GM04504 (cell line): ENCODE results near the gene TXNDC17.
"Not testable (repeated sequence)": the region's sequence is repeated elsewhere in the genome, so short reads cannot be mapped to it uniquely, and the experiment has no call there.

Experiments used
- DNase-seq: peaks from one replicate; pipeline ENCODE4 v3.0.0-alpha.2; 2012; ENCODE audit warnings: low read depth

The TXNDC17 gene

DNA sequence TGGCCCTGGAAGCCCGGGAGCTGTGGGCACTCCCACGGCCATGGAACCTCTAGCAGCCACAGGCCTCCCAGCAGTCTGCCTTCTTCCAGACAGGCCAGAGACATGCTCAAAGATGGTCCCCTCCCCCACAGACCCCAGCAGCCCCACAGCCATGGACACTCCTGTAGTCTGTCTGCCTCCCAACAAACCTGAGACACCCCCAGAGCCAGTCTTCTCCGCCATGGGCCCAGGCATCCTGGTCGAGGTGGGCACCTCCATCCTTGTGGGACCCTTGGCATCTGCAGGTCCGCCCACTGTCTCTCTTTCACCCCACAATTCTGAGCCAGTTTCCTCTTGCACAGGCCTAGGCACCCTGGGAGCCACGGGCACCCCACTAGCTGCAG lies 3.4 kb upstream of the TXNDC17 start:
- no peak for DNase-seq

- DNase-seq, result no peak
Measured at GRCh38 chr17:6638046-6638908, 2.6 kb upstream of the TXNDC17 start.

DNA sequence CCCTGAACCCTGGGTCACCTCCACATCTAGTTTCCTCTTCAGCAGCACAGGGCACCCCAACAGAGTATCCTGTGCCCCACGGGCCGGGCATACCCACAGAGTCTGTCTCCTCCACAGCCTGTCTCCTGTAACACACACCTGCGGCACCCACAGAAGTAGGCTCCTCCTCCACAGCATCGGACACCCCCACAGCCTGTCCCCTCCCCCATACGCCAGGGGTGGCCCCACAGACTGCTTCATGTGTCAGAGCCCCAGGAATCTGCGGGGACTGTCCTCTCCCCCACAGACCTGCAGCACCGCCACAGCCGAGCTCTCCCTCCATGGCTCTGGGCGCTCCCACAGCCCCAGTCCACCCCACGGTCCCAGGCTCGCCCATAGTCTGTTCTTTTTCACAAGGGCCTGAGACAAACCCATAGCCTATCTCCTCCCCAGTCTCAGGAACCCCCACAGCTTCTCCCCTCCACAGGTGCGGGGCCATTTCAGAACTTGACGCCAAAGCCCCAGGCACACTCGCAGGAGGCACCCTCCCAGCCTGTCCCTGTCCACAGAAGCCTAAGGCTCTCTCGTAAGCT lies 1.8 kb upstream of the TXNDC17 start:
- no peak for DNase-seq

DNA sequence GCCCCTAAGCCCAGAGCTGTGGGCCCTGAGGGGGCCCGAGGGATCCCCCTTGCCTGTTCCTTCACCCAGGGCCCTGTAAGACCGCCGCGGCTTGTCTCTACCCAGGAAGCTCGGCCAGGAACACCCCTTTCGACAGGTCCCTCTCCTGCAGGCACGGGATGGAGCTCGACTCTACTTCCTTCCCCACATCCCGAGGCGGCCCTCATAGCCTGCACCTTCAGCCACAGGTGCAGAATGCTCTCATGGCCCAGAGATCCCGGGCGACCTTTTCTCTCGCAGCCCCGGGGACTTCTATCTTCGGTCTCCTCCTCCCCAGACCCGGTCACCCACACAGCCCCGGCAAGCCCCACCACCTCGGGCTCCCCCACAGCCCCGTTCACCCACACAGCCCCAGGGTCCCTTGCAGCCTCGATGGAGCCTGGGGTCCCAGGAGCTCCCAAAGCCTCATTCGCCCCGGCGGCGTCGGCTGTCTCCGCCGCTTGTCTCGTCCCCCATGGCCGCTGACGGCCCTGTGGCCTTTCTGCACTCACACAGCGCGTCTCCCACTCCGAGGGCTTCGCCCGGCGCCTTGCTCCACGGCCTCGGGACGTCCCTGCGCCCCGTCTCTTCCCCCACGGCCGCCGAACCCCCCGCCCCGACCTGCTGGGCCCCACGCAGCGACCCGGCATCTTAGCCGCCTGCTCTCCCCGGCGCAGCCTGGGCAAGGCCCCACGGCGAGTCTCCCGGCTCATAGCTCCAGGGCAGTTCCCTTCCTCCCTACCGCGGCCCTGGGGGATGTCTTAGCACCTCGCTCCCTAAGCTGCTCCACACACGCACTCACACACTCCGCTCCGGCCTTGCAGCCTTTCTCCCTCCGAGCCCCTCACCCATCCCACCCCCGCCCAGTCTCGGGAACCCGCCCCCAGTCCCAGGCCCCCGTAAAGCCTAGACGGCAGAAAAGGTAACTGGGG lies 999 bp upstream of the TXNDC17 start:
- DNase-seq, result no peak

GRCh38 chr17:6641247-6641863 lies 495 bp downstream of the TXNDC17 start:
- DNase-seq, result no peak

- DNase-seq, result no peak
Measured at GRCh38 chr17:6642592-6642991, 1.7 kb downstream of the TXNDC17 start.

DNA sequence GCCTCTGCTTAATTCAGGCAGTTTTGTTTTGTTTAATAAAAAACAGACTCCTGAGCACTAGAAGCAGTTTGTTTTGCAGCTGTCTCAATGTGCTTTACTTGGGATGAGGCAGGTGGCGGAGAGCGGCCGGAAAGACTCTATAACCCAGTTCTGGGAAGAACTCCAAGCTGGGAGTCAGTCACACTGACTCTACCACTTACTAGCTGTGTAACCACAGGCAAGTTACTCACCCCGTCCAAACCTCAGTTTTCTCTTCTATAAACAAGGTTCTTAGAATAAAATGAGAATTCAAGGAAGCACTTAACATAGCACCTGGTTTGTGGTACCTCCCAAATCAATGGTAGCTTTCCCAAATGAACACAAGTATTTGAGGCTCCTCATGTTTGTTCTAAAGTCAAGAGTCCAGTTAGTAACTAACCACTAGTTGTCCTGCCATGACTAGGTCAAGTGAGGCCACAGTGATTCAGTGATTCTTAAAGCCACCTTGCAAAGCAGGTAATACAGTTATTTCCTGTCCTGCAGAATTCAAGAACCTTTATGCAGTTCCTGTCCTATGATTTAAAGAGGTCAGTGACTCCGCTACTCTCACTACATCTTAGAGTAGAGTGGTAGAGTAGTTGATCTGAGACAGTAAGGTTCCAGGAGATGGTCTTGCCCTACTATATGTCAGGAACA lies 2.7 kb downstream of the TXNDC17 start:
- DNase-seq, result no peak

DNA sequence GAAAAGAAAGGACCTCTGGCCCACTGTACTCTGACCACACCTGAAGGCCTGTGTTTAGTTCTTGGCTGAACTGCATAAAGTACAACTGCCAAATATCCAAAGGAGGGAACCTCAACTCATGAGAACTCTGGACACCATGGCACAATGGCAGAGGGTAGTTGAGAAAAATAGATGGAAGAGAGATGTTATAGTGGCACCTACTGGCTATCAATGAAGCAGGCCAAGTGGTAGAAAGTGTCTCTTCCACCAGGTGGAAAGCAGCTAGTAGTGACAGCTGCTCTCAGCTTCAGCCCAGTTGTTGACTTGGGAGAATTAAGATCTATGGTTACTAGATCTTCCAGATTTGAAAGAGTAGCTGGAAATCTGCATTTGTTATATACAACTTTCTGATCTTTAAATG lies 7.3 kb downstream of the TXNDC17 start:
- DNase-seq, result no peak

GRCh38 chr17:6651354-6651918 lies 10.6 kb downstream of the TXNDC17 start, which contains the start of the genes C17orf100 and MED31:
Gene C17orf100, plus strand, starts transcription at chr17:6651762. Its CDS starts 152 bp downstream, at chr17:6651914.
Gene MED31, minus strand, starts transcription at chr17:6651605. Its CDS starts 77 bp downstream, at chr17:6651528.
- DNase-seq, result peak; percentile 83

- no peak for DNase-seq
Measured at GRCh38 chr17:6651919-6652452, 11.1 kb downstream of the TXNDC17 start.

DNA sequence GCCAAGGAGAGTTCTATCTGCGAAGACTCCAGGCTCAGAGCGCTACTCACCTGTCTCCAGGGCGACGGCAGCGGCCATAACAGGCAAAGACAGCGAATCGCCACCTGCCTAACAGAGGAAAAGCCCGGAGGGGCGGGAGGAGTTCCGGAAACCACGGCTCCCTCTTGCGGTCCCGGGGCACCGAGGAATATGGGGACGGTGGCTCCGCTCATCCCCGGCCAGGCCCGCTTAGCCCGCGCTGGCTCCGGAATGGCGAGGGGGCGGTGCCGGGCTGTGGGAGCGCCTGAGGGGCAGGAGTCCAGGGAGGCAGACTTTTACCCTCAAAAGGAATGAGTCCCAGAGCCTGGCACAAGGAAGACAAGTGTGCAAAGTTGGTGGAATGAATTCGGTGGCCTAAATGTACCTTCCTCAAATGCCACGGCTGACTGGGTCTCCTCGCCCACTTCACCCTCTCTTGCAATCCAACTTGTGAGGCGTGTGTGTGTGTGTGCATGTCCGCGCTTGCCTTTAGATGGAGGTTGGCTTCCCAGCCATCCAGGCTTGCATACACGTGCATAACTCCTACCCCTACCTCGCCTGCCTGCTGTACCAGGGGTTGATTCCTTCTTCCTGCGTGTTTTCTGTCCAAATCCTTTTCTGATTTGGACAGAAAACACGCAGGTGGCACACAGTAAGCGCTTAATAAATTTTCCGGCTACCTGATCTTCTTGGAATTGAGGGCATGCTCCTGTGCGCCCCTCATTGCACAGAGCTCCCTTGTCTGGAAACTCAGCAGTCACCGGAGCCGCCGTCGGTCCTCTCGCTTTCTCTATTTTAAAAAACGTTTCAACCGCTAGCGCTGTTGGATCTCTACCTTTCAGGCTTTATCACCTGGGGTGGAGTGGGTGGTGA lies 14.2 kb downstream of the TXNDC17 start:
- no peak for DNase-seq

DNA sequence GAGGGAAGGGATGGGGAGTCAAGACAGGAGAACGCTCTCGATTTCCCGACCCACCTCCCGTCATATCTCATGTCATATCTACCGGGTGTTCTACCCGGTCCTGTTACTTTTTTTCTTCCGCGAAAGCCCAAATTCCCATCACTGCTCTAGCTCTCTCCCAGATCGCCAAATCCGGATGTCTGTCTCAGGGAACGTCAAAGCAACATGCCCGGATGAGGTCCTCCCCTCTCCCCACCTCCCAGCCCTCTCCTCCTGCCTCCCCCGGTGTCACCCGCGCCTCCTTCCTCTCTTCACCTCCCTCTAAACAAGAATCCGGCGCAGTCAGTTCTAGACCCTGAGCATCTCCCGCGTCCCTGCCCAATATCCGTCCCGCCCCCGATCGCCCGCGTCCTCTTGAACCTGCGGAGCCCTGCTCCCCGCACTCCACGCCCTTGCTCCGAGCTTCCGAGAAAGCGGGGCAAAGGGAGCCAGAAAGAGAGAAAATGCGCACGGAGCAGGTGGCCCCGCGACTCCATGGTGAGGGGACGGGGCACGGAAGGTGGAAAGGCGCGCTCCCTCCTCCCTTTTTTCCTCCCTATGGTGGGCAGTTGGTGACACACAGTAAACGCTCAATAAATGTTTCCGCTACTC lies 15.0 kb downstream of the TXNDC17 start:
- DNase-seq, result not testable (repeated sequence)

DNA sequence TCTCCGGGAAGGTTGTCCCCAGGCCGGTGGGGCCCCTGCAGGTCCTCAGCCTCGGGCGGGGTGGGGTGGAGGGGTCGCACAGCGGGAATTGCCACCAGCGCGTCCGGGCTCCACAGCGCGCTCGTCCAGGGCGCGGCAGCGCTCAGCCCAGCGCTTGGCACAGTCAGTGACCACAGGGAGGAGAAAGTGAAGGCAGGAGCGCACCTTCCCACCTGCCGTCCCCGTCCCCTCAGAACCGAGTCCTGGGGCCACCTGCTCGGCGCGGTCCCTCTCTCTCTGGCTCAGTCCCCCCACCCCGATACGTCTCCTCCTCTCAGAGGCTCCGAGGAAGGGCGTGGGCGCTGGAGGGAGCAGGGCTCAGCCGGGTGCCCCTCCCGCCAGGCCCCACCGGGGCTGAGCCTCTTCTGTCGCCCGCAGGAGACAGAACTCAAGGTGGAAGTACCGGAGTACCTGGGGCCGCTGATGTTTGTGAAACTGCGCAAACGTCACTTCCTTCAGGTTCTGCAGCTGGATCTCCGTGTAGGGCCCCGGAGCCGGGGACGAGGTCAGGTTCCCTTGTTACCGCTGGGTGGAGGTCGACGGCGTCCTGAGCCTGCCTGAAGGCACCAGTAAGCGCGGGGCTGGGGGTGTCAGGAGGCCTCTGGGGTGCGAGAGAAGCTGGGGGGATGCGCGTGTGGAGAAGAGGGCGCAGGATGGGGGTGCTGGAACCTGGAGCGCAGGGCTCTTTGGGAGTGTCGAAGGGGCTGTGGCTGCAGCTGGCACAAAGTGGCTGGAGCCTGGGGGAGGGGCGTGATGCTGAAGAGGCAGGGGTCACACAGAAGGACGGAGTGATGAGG lies 16.2 kb downstream of the TXNDC17 start:
- not testable (repeated sequence) for DNase-seq

- DNase-seq, result no peak
Measured at GRCh38 chr17:6657633-6658287, 16.9 kb downstream of the TXNDC17 start.

DNA sequence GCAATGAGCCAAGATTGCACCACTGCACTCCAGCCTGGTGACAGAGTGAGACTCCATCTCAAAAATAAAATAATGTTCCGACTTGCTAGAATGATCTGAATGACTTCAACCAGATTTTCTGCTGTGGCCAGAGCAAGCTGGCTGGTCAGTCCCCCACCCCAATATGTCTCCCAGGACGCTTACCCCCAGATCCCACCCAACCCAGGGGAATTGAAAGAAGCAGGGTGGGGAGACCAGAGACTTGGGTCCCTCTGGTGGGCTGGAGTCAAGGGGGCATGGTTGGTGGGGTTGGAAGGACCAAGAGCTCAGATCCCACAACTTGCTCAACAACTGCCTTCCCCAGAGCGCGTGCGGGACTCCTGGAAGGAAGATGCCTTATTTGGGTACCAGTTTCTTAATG lies 17.6 kb downstream of the TXNDC17 start:
- not testable (repeated sequence) for DNase-seq

- DNase-seq, result no peak
Measured at GRCh38 chr17:6660101-6660500, 19.2 kb downstream of the TXNDC17 start.

DNA sequence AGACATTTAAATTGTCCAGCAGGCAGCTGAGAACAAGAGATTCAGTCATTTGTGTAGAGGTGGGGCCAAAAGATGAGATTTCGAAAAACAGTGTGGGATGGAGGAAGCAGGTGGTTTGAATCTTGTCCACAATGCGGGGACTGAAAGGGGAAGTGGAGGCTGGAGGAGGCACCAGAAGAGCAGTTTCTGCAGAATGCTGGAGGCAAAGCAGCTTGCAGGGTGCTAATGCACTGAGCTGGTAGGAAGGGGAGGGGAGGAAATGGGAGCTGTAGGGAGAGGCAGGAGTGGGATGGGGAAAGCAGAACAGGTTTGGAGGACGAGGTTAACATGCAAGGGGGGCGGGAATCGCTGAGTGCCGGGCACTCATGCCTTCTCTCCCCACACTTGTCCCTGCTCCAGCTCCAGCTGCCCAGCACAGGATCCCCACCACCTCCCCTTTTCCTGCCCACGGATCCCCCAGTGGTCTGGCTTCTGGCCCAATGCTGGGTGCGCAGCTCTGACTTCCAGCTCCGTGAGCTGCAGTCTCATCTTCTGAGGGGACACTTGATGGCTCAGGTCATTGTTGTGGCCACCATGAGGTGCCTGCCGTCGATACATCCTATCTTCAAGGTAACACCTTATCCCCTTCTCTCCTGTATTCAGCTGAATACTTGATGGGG lies 20.1 kb downstream of the TXNDC17 start:
- DNase-seq, result no peak
